Thymus (tissue), 11 donors: ENCODE measurements around the gene PRICKLE1. TPM values are rescaled to one million over a fixed set of nuclear protein-coding genes. Genes with fewer than 3 reads are reported as not detected.

ENCODE experiments used
- DNase-seq, 9 donors: peaks; one replicate each; pipeline ENCODE4 v3.0.0-alpha.2; 2013; ENCODE audit warnings: low spot score in 9 of 9, low read depth in 6 of 9, missing footprints in 1 of 9
- H3K27ac ChIP-seq, 2 donors: one replicate each; pipeline ENCODE4 v1.5.1; 2013; ENCODE audit warnings: control low read depth in 1 of 2, low read depth in 1 of 2, low read length in 1 of 2, mild to moderate bottlenecking in 1 of 2, moderate library complexity in 1 of 2
- H3K27me3 ChIP-seq, 2 donors: one replicate each; pipeline ENCODE4 v1.5.1; 2013; ENCODE audit warnings: low read length in 1 of 2; ENCODE audit not compliant: control insufficient read depth in 2 of 2, insufficient read depth in 1 of 2
- H3K36me3 ChIP-seq, 2 donors: one replicate each; pipeline ENCODE4 v1.5.1; 2013; ENCODE audit warnings: low read length in 1 of 2, mild to moderate bottlenecking in 1 of 2, moderate library complexity in 1 of 2; ENCODE audit not compliant: control insufficient read depth in 2 of 2, insufficient read depth in 2 of 2
- H3K4me1 ChIP-seq, 2 donors: one replicate each; pipeline ENCODE4 v1.5.1; 2013; ENCODE audit warnings: low read length in 2 of 2; ENCODE audit not compliant: control insufficient read depth in 2 of 2, insufficient read depth in 2 of 2
- H3K4me3 ChIP-seq, 2 donors: one replicate each; pipeline ENCODE4 v1.5.1; 2013; ENCODE audit warnings: low read length in 2 of 2, control low read depth in 1 of 2, mild to moderate bottlenecking in 1 of 2
- H3K9me3 ChIP-seq, 2 donors: one replicate each; pipeline ENCODE4 v1.5.1; 2013; ENCODE audit warnings: low read length in 1 of 2, mild to moderate bottlenecking in 1 of 2; ENCODE audit not compliant: control insufficient read depth in 2 of 2, insufficient read depth in 1 of 2
- WGBS: extraction: QIAGEN DNeasy Blood & Tissue Kit; methylation state at CpG from one replicate; pipeline ENCODE4 v1.1.7; 2013; 5-methylcytosine and 5-hydroxymethylcytosine counted together
- polyA plus RNA-seq: library from polyadenylated mRNA; stranded (reverse); fragments of 200-250 nt; gene quantifications from one replicate; pipeline ENCODE4 v1.2.3, GENCODE V29; 2013
- total RNA-seq: library from RNA; stranded (reverse); fragments of 120-200 nt; gene quantifications from one replicate; pipeline ENCODE4 v1.2.4, GENCODE V29; 2013
- donor health status: healthy.

The PRICKLE1 gene
- total and polyA plus RNA-seq, 2 donors: 1.3 to 1.4 TPM

GRCh38 chr12:42511656-42512055, 77.9 kb downstream of the PRICKLE1 start:
- Histone ChIP-seq H3K27ac (no peak overlapping the region), H3K36me3 (no peaks in the 10 kb centered on the region), H3K27me3 (no peaks in the 10 kb centered on the region), H3K4me1 (no peaks in the 10 kb centered on the region), H3K9me3 (no peaks in the 10 kb centered on the region), H3K4me3 (no peak overlapping the region)
- no peak for DNase-seq
- 98% methylated on average over 1 of the region's 1 CpG for WGBS

GRCh38 chr12:42510823-42511222, 78.7 kb downstream of the PRICKLE1 start:
- no peaks in the 10 kb centered on the region for H3K27me3 ChIP-seq
- DNase-seq: no peak
- no peaks in the 10 kb centered on the region for H3K9me3 ChIP-seq
- no peak overlapping the region for H3K4me3 ChIP-seq
- H3K36me3 ChIP-seq: no peaks in the 10 kb centered on the region
- no peak overlapping the region for H3K27ac ChIP-seq
- H3K4me1 ChIP-seq: no peaks in the 10 kb centered on the region

- no peak for DNase-seq
- H3K36me3 ChIP-seq: no peaks in the 10 kb centered on the region
- no peak overlapping the region for H3K4me3 ChIP-seq
- 93% methylated on average over 5 of the region's 5 CpGs for WGBS
- no peaks in the 10 kb centered on the region for H3K9me3 ChIP-seq
- no peaks in the 10 kb centered on the region for H3K4me1 ChIP-seq
- no peaks in the 10 kb centered on the region for H3K27me3 ChIP-seq
- H3K27ac ChIP-seq: no peak overlapping the region
These were observed 80.6 kb downstream of the PRICKLE1 start for GRCh38 chr12:42508913-42509460.

- Histone ChIP-seq H3K27ac (no peak overlapping the region), H3K4me3 (no peak overlapping the region), H3K9me3 (no peaks in the 10 kb centered on the region), H3K27me3 (no peaks in the 10 kb centered on the region), H3K4me1 (no peaks in the 10 kb centered on the region), H3K36me3 (no peaks in the 10 kb centered on the region)
- 98% methylated on average over 3 of the region's 3 CpGs for WGBS
- no peak for DNase-seq
These were observed 82.0 kb downstream of the PRICKLE1 start for GRCh38 chr12:42507565-42507964.

- H3K4me3 ChIP-seq: no peak overlapping the region
- H3K36me3 ChIP-seq: no peaks in the 10 kb centered on the region
- no peaks in the 10 kb centered on the region for H3K9me3 ChIP-seq
- no peaks in the 10 kb centered on the region for H3K27me3 ChIP-seq
- H3K4me1 ChIP-seq: no peaks in the 10 kb centered on the region
- no peak overlapping the region for H3K27ac ChIP-seq
- 95% methylated on average over 4 of the region's 4 CpGs for WGBS
- no peak for DNase-seq
These were observed 82.5 kb downstream of the PRICKLE1 start for GRCh38 chr12:42507081-42507480.

- Histone ChIP-seq H3K4me3 (no peak overlapping the region), H3K36me3 (no peaks in the 10 kb centered on the region), H3K4me1 (no peaks in the 10 kb centered on the region), H3K27ac (no peak overlapping the region), H3K9me3 (no peaks in the 10 kb centered on the region), H3K27me3 (no peaks in the 10 kb centered on the region)
- no peak for DNase-seq
- 75% methylated on average over 5 of the region's 5 CpGs for WGBS
These were observed 85.5 kb downstream of the PRICKLE1 start for GRCh38 chr12:42504049-42504448.

GRCh38 chr12:42502682-42503081, 86.9 kb downstream of the PRICKLE1 start:
- Histone ChIP-seq H3K4me1 (no peaks in the 10 kb centered on the region), H3K36me3 (no peaks in the 10 kb centered on the region), H3K4me3 (no peak overlapping the region), H3K9me3 (no peaks in the 10 kb centered on the region), H3K27ac (no peak overlapping the region), H3K27me3 (no peaks in the 10 kb centered on the region)
- 88% methylated on average over 6 of the region's 6 CpGs for WGBS
- no peak for DNase-seq

GRCh38 chr12:42498549-42499247, 90.8 kb downstream of the PRICKLE1 start:
- no peak for DNase-seq
- H3K27ac ChIP-seq: no peak overlapping the region
- 94% methylated on average over 3 of the region's 3 CpGs for WGBS

GRCh38 chr12:42496886-42497285, 92.7 kb downstream of the PRICKLE1 start:
- Histone ChIP-seq H3K36me3 (no peaks in the 10 kb centered on the region), H3K4me3 (no peak overlapping the region), H3K27me3 (no peaks in the 10 kb centered on the region), H3K4me1 (no peaks in the 10 kb centered on the region), H3K9me3 (no peaks in the 10 kb centered on the region), H3K27ac (no peak overlapping the region)
- 97% methylated on average over 4 of the region's 4 CpGs for WGBS
- no peak for DNase-seq

More at GRCh38 chr12:42498549-42499247, 90.8 kb downstream of the PRICKLE1 start:
- Histone ChIP-seq H3K4me3 (no peak overlapping the region), H3K9me3 (no peaks in the 10 kb centered on the region), H3K36me3 (no peaks in the 10 kb centered on the region), H3K27me3 (no peaks in the 10 kb centered on the region), H3K4me1 (no peaks in the 10 kb centered on the region)
